ENCODE data around the gene SUN5. TPM values are rescaled to one million over a fixed set of nuclear protein-coding genes. Genes with fewer than 3 reads are reported as not detected.

SUN5 gene
- total and polyA plus RNA-seq, 2 of the 8 experiments (the other 6 are each of a cell fraction or from before 2014, with no cell fraction given), result not detected

- TF ChIP-seq CHD7 (IDR thresholded peaks at IDR 0.05; ENCODE audit: insufficient replicate concordance, low read length), result no peak
- TF ChIP-seq TEAD4 (IDR thresholded peaks at IDR 0.05; ENCODE audit: low read depth, low read length), result no peak
- no peak for TF ChIP-seq EGR1 (IDR thresholded peaks at IDR 0.05; ENCODE audit: borderline replicate concordance, low read depth, low read length)
- TF ChIP-seq CREB1 (IDR thresholded peaks at IDR 0.05), result no peak
- TF ChIP-seq PHF8 (conservative IDR thresholded peaks at IDR 0.05; ENCODE audit: low read depth, low read length), result no peak
- TF ChIP-seq CTBP2 (IDR thresholded peaks at IDR 0.05; ENCODE audit: borderline replicate concordance, insufficient read depth, insufficient read length, low read length), result no peak
- no peak for TF ChIP-seq TBP (IDR thresholded peaks at IDR 0.05; ENCODE audit: low read depth, low read length)
- no peak for TF ChIP-seq ATF3 (IDR thresholded peaks at IDR 0.05; ENCODE audit: insufficient read depth, low read depth, low read length)
- no peak for TF ChIP-seq KDM4A (IDR thresholded peaks at IDR 0.05; ENCODE audit: low read depth, low read length, severe bottlenecking)
- no peak for TF ChIP-seq HDAC2 (IDR thresholded peaks at IDR 0.05; ENCODE audit: borderline replicate concordance in 1 of 2, low read depth in 2 of 2, low read length in 2 of 2)
These were observed 24.6 kb upstream of the SUN5 start (continued) for GRCh38 chr20:33028875-33029274.
